SK-N-MC (cell line): ENCODE measurements around the gene PIWIL1.

Experiments
- EZH2 ChIP-seq: fragments of 200-600 bp; sonication (generic); IDR thresholded peaks from one replicate; pipeline ENCODE4 v1.6.1; 2017; ENCODE audit warnings: antibody characterized with exemption
- POLR2AphosphoS5 ChIP-seq: IDR thresholded peaks from 2 replicates; pipeline ENCODE4 v1.6.1; 2012; ENCODE audit warnings: mild to moderate bottlenecking, low read depth, low read length, borderline replicate concordance

DNA sequence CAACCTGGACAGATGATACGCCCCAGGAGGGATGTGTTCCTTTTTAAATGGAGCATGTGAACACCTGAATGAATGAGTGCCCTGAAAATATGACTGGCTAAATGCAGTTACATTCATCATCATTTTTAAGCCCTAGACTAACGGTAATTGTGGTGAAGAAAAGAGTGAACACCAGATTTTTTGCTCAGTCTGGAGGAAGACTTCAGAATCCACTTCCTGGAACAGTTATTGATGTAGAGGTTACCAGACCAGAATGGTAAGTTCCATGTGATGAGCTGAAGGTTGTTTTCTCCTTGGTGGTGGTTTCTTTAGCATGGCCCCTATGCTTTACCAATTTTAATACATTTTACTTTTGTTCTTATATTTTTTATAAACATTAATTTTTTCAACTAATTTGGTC, 29.3 kb downstream of the PIWIL1 start:
- TF ChIP-seq EZH2 (no peak), POLR2AphosphoS5 (no peak)
